IMR-90 (cell line): ENCODE results near the gene FRMPD4. TPM values are rescaled to one million over a fixed set of nuclear protein-coding genes. Genes with fewer than 3 reads are reported as not detected.

Experiments
- ATAC-seq: fragments of 200-7000 bp; cut with Tn5 transposase; 2 replicates; pipeline ENCODE4 v1.9.1; 2020; ENCODE audit warnings: low read depth, mild to moderate bottlenecking, moderate library complexity
- BruUV-seq: library from RNA; stranded (reverse); fragments of 400-500 nt; replicated peaks from 2 replicates; lab custom pipeline; 2021; lab: Mats Ljungman, UMichigan
- CTCF ChIA-PET: fragments of 300-600 bp; formaldehyde crosslinking; extraction: SDS; loops from one replicate; lab custom pipeline; 2021; ENCODE audit warnings: antibody characterized with exemption; lab: Yijun Ruan, JAX
- POLR2A ChIA-PET: fragments of 300-600 bp; sonication (Branson Sonifier 250); formaldehyde crosslinking; loops from one replicate; lab custom pipeline; 2022; ENCODE audit warnings: antibody characterized with exemption; ENCODE audit not compliant: unreplicated experiment; lab: Charles Lee
- DNase-seq: peaks from one replicate; pipeline ENCODE4 v3.0.0; 2013
- H2AFZ ChIP-seq: replicated peaks from 2 replicates; pipeline ENCODE3; 2013; ENCODE audit warnings: low read length, mild to moderate bottlenecking; ENCODE audit not compliant: poor library complexity
- H2AK5ac ChIP-seq: 2 replicates; pipeline ENCODE4 v1.6.1; 2013; ENCODE audit warnings: low read depth, low read length, inconsistent platforms
- H2AK9ac ChIP-seq: replicated peaks from 2 replicates; pipeline ENCODE3; 2013; ENCODE audit warnings: mild to moderate bottlenecking, low read depth, low read length, moderate library complexity; ENCODE audit not compliant: poor library complexity
- H2BK120ac ChIP-seq: 2 replicates; pipeline ENCODE4 v1.6.1; 2013; ENCODE audit warnings: low read depth, low read length, inconsistent platforms
- H2BK15ac ChIP-seq: 3 replicates; pipeline ENCODE4 v1.6.1; 2013; ENCODE audit warnings: low read depth, low read length, inconsistent platforms
- H2BK20ac ChIP-seq: 2 replicates; pipeline ENCODE4 v1.6.1; 2013; ENCODE audit warnings: low read depth, mild to moderate bottlenecking, inconsistent platforms, low read length, moderate library complexity
- H2BK5ac ChIP-seq: 2 replicates; pipeline ENCODE4 v1.6.1; 2013; ENCODE audit warnings: mild to moderate bottlenecking, low read depth, low read length, inconsistent platforms; ENCODE audit not compliant: poor library complexity, severe bottlenecking
- H3K14ac ChIP-seq: replicated peaks from 2 replicates; pipeline ENCODE4 v1.6.1; 2013; ENCODE audit warnings: low read depth, low read length, inconsistent platforms
- H3K18ac ChIP-seq: 2 replicates; pipeline ENCODE4 v1.6.1; 2013; ENCODE audit warnings: low read depth, low read length, control low read depth
- H3K23ac ChIP-seq: 2 replicates; pipeline ENCODE4 v1.6.1; 2013; ENCODE audit warnings: low read depth, low read length, inconsistent platforms
- H3K27ac ChIP-seq: 2 replicates; pipeline ENCODE4 v1.5.1; 2013; ENCODE audit warnings: mild to moderate bottlenecking, control low read depth, low read length; ENCODE audit not compliant: insufficient read depth
- H3K27me3 ChIP-seq: 2 replicates; pipeline ENCODE4 v1.6.1; 2013; ENCODE audit warnings: low read length; ENCODE audit not compliant: control insufficient read depth, insufficient read depth
- H3K36me3 ChIP-seq: 2 replicates; pipeline ENCODE4 v1.6.1; 2013; ENCODE audit warnings: low read length, mixed read lengths; ENCODE audit not compliant: control insufficient read depth, insufficient read depth
- H3K4ac ChIP-seq: 2 replicates; pipeline ENCODE4 v1.6.1; 2013; ENCODE audit warnings: low read depth, low read length, inconsistent platforms
- H3K4me1 ChIP-seq: 2 replicates; pipeline ENCODE4 v1.6.1; 2013; ENCODE audit warnings: low read length, mixed read lengths; ENCODE audit not compliant: control insufficient read depth, insufficient read depth
- H3K4me2 ChIP-seq: 2 replicates; pipeline ENCODE4 v1.6.1; 2013; ENCODE audit warnings: low read depth, mild to moderate bottlenecking, control low read depth, low read length, moderate library complexity
- H3K4me3 ChIP-seq: 2 replicates; pipeline ENCODE4 v1.5.1; 2013; ENCODE audit warnings: low read depth, mild to moderate bottlenecking, control low read depth, low read length, moderate library complexity; ENCODE audit not compliant: insufficient read depth
- H3K56ac ChIP-seq: 2 replicates; pipeline ENCODE4 v1.6.1; 2013; ENCODE audit warnings: low read length, inconsistent platforms; ENCODE audit not compliant: insufficient read depth; ENCODE audit errors: extremely low read depth
- H3K79me1 ChIP-seq, 2 experiments: 2 replicates each; pipeline ENCODE4 v1.6.1; 2013; ENCODE audit warnings: low read length in 2 of 2, inconsistent platforms in 1 of 2, low read depth in 1 of 2
- H3K9ac ChIP-seq: 2 replicates; pipeline ENCODE4 v1.6.1; 2013; ENCODE audit warnings: low read depth, low read length, control low read depth
- H3K9me1 ChIP-seq: 2 replicates; pipeline ENCODE4 v1.6.1; 2013; ENCODE audit warnings: low read length, inconsistent platforms; ENCODE audit not compliant: insufficient read depth
- H3K9me3 ChIP-seq: 2 replicates; pipeline ENCODE4 v1.6.1; 2013; ENCODE audit warnings: low read length; ENCODE audit not compliant: control insufficient read depth, insufficient read depth
- H4K20me1 ChIP-seq: 2 replicates; pipeline ENCODE4 v1.6.1; 2013; ENCODE audit warnings: low read length, inconsistent platforms; ENCODE audit not compliant: insufficient read depth
- H4K5ac ChIP-seq: 2 replicates; pipeline ENCODE4 v1.6.1; 2013; ENCODE audit warnings: mild to moderate bottlenecking, low read depth, low read length, control low read depth
- H4K8ac ChIP-seq, 2 experiments: 2 replicates each; pipeline ENCODE4 v1.6.1; 2013; ENCODE audit warnings: low read depth in 2 of 2, low read length in 2 of 2, control low read depth in 1 of 2, inconsistent platforms in 1 of 2
- H4K91ac ChIP-seq: 2 replicates; pipeline ENCODE4 v1.6.1; 2013; ENCODE audit warnings: low read depth, low read length, inconsistent platforms; ENCODE audit not compliant: insufficient read depth
- BHLHE40 ChIP-seq: fragments of 150-350 bp; IDR thresholded peaks from 2 replicates; pipeline ENCODE4 v1.6.1; 2016; ENCODE audit warnings: mild to moderate bottlenecking, low read depth, low read length
- MAFK ChIP-seq: IDR thresholded peaks from 2 replicates; pipeline ENCODE4 v1.6.1; 2012; ENCODE audit warnings: low read depth, low read length, improper control_type of control experiment
- MAZ ChIP-seq: IDR thresholded peaks from 2 replicates; pipeline ENCODE4 v1.6.1; 2012; ENCODE audit warnings: low read depth, mild to moderate bottlenecking, low read length, improper control_type of control experiment, moderate library complexity, borderline replicate concordance
- NFE2L2 ChIP-seq: fragments of 150-350 bp; IDR thresholded peaks from 2 replicates; pipeline ENCODE4 v1.6.1; 2016; ENCODE audit warnings: low read depth, mild to moderate bottlenecking, low read length
- POLR2A ChIP-seq: IDR thresholded peaks from 2 replicates; pipeline ENCODE4 v1.6.1; 2012; ENCODE audit warnings: mild to moderate bottlenecking, low read depth, low read length
- RFX5 ChIP-seq: IDR thresholded peaks from 2 replicates; pipeline ENCODE4 v1.8.0; 2012; ENCODE audit warnings: low read depth, mild to moderate bottlenecking, low read length, moderate library complexity
- SMC3 ChIP-seq: fragments of 150-350 bp; IDR thresholded peaks from 2 replicates; pipeline ENCODE4 v1.6.1; 2016; ENCODE audit warnings: low read depth, mild to moderate bottlenecking, antibody characterized with exemption, low read length, moderate library complexity
- WGBS, 2 experiments: methylation state at CpG; one replicate each; pipeline versions ENCODE4 v1.1.5 to v1.1.7; 2013; ENCODE audit warnings: missing lambda C conversion rate in 2 of 2; ENCODE audit not compliant: insufficient read length in 1 of 2; ENCODE audit errors: extremely low coverage in 2 of 2; 5-methylcytosine and 5-hydroxymethylcytosine counted together
- dilution Hi-C: fragments of 300-500 bp; cut with HindIII; formaldehyde crosslinking; loops from one replicate; pipeline ENCODE4 v1.14.3; 2018; ENCODE audit warnings: low sequenced_read_pairs; ENCODE audit not compliant: unreplicated experiment
- in situ Hi-C: fragments of 300-500 bp; cut with MboI; formaldehyde crosslinking; loops from 3 replicates; pipeline ENCODE4 v1.14.3; 2019; ENCODE audit warnings: low sequenced_read_pairs, inconsistent platforms, mixed read lengths
- intact Hi-C: fragments of 100-400 bp; cut with micrococcal nuclease; formaldehyde crosslinking; loops from 2 replicates; pipeline ENCODE4 v1.10.0; 2022
- polyA plus RNA-seq, 3 experiments: library from polyadenylated mRNA; depleted of rRNA; stranded (reverse); fragments of >200 nt; gene quantifications; 2 replicates each; pipeline ENCODE4 v1.2.3, GENCODE V29; 2012; ENCODE audit warnings: low replicate concordance in 1 of 3
- total RNA-seq: library from RNA; depleted of rRNA; stranded (reverse); fragments of >200 nt; gene quantifications from 2 replicates; pipeline ENCODE4 v1.2.3, GENCODE V29; 2012
- TF ChIP-seq, protein P1 (sequence below): conservative IDR thresholded peaks from 2 replicates; pipeline ENCODE4 v1.5.1; 2012; ENCODE audit warnings: mild to moderate bottlenecking, low read depth, low read length, improper control_type of control experiment
- TF ChIP-seq, protein P2 (sequence below): fragments of 150-350 bp; IDR thresholded peaks from 2 replicates; pipeline ENCODE4 v1.6.1; 2017; ENCODE audit warnings: mild to moderate bottlenecking, antibody characterized with exemption, low read length, low read depth
- TF ChIP-seq, protein P3 (sequence below): fragments of 150-350 bp; IDR thresholded peaks from 2 replicates; pipeline ENCODE4 v1.6.1; 2016; ENCODE audit warnings: low read depth, mild to moderate bottlenecking, low read length, moderate library complexity, borderline replicate concordance

FRMPD4 gene
- total and polyA plus RNA-seq, 2 of the 4 experiments (the other 2 are of a cell fraction) = 0.53 to 1.1 TPM

DNA sequence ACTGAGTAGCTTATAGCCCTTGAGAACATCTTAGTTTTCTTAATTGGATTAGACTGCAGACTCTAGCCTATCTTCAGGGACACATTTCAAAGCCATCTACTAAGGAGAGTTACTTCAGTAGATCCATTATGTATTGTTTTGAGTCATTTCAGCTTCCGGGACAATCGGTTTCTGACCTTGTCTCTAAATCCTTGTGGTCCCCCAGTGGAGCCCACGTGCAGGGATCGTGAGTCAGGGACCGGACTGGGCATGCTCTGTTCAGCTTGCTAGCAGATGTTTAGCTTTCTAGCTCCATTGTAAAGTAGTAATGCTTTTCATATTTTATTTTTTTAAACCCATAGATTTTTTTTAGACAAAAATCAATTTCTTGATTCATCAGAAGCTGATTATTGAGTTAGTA is 441.0 kb downstream of the FRMPD4 start:
- POLR2A ChIA-PET = no interaction called here

More for the DNA sequence above, 441.0 kb downstream of the FRMPD4 start:
- no peak overlapping the region for H2BK15ac ChIP-seq
- H3K27me3 ChIP-seq = no peaks in the 10 kb centered on the region
- no peak overlapping the region for H2BK120ac ChIP-seq
- H2BK20ac ChIP-seq = no peak overlapping the region
- H3K4ac ChIP-seq = no peak overlapping the region
- no peak for ATAC-seq
- no peaks in the 10 kb centered on the region for H3K79me1 ChIP-seq
- H2AK5ac ChIP-seq = no peak overlapping the region
- no peak overlapping the region for H2AFZ ChIP-seq
- H3K9me1 ChIP-seq = no peaks in the 10 kb centered on the region
- peaks cover 3% of the 10 kb centered on the region; the same call in 1 of the 2 replicates for H3K9me3 ChIP-seq
- H2BK5ac ChIP-seq = no peak overlapping the region
- BruUV-seq = no TSS peak
- no peak overlapping the region for H3K27ac ChIP-seq
- H3K18ac ChIP-seq = no peak overlapping the region
- no peaks in the 10 kb centered on the region for H3K36me3 ChIP-seq
- no peaks in the 10 kb centered on the region for H4K20me1 ChIP-seq
- no peak for DNase-seq
- H3K4me3 ChIP-seq = no peak overlapping the region
- H3K9ac ChIP-seq = no peak overlapping the region
- intact Hi-C loops = no loop called here
- WGBS, 2 experiments = no CpG with 5 or more reads among the region's 5 CpGs
- TF ChIP-seq MAFK (no peak), RFX5 (no peak), POLR2A (no peak), SMC3 (no peak), BHLHE40 (no peak), NFE2L2 (no peak), MAZ (no peak)
- TF ChIP-seq, protein P1, sequence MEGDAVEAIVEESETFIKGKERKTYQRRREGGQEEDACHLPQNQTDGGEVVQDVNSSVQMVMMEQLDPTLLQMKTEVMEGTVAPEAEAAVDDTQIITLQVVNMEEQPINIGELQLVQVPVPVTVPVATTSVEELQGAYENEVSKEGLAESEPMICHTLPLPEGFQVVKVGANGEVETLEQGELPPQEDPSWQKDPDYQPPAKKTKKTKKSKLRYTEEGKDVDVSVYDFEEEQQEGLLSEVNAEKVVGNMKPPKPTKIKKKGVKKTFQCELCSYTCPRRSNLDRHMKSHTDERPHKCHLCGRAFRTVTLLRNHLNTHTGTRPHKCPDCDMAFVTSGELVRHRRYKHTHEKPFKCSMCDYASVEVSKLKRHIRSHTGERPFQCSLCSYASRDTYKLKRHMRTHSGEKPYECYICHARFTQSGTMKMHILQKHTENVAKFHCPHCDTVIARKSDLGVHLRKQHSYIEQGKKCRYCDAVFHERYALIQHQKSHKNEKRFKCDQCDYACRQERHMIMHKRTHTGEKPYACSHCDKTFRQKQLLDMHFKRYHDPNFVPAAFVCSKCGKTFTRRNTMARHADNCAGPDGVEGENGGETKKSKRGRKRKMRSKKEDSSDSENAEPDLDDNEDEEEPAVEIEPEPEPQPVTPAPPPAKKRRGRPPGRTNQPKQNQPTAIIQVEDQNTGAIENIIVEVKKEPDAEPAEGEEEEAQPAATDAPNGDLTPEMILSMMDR = no peak
- TF ChIP-seq, protein P2, sequence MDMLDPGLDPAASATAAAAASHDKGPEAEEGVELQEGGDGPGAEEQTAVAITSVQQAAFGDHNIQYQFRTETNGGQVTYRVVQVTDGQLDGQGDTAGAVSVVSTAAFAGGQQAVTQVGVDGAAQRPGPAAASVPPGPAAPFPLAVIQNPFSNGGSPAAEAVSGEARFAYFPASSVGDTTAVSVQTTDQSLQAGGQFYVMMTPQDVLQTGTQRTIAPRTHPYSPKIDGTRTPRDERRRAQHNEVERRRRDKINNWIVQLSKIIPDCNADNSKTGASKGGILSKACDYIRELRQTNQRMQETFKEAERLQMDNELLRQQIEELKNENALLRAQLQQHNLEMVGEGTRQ = no peak
- TF ChIP-seq, protein P3, sequence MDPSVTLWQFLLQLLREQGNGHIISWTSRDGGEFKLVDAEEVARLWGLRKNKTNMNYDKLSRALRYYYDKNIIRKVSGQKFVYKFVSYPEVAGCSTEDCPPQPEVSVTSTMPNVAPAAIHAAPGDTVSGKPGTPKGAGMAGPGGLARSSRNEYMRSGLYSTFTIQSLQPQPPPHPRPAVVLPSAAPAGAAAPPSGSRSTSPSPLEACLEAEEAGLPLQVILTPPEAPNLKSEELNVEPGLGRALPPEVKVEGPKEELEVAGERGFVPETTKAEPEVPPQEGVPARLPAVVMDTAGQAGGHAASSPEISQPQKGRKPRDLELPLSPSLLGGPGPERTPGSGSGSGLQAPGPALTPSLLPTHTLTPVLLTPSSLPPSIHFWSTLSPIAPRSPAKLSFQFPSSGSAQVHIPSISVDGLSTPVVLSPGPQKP = no peak
- H3K4me1 ChIP-seq = no peaks in the 10 kb centered on the region
- CTCF ChIA-PET = interaction anchor here (0.5 kb wide), 1 partner anchor 127 kb away, joined by 4 read pairs; no protein-coding TSS in a partner anchor
- no peak overlapping the region for H3K23ac ChIP-seq
- no peak overlapping the region for H3K4me2 ChIP-seq
- in situ Hi-C loops = no loop called here
- dilution Hi-C loops = no loop called here
- H3K14ac ChIP-seq = no peak overlapping the region
- no peak overlapping the region for H2AK9ac ChIP-seq
- H3K56ac ChIP-seq = no peak overlapping the region
- H4K8ac ChIP-seq = no peak overlapping the region
- H4K91ac ChIP-seq = no peak overlapping the region
- H4K5ac ChIP-seq = no peak overlapping the region
